HEK293T (cell line): Measurements from ENCODE around the gene VARS2.

Experiments used
- ARNT ChIP-seq: fragments of 450-650 bp; IDR thresholded peaks from 2 replicates; pipeline ENCODE4 v1.6.1; 2017; ENCODE audit warnings: mild to moderate bottlenecking
- CTBP1 ChIP-seq: fragments of 450-650 bp; IDR thresholded peaks from 2 replicates; pipeline ENCODE4 v1.6.1; 2016; ENCODE audit warnings: borderline replicate concordance
- ELF4 ChIP-seq: fragments of 450-650 bp; IDR thresholded peaks from 2 replicates; pipeline ENCODE4 v1.6.1; 2017; ENCODE audit warnings: antibody characterized with exemption
- FOXA1 ChIP-seq: fragments of 450-650 bp; IDR thresholded peaks from 2 replicates; pipeline ENCODE4 v1.6.1; 2016; ENCODE audit warnings: mild to moderate bottlenecking
- FOXK2 ChIP-seq: fragments of 450-650 bp; IDR thresholded peaks from 2 replicates; pipeline ENCODE4 v1.6.1; 2016; ENCODE audit warnings: mild to moderate bottlenecking
- FOXM1 ChIP-seq: fragments of 450-650 bp; IDR thresholded peaks from 2 replicates; pipeline ENCODE4 v1.6.1; 2017; ENCODE audit warnings: mild to moderate bottlenecking, borderline replicate concordance
- HDGF ChIP-seq: fragments of 450-650 bp; IDR thresholded peaks from 2 replicates; pipeline ENCODE4 v1.6.1; 2017; ENCODE audit warnings: antibody characterized with exemption, borderline replicate concordance
- PKNOX1 ChIP-seq: fragments of 450-650 bp; IDR thresholded peaks from 2 replicates; pipeline ENCODE4 v1.6.1; 2016
- SP1 ChIP-seq: fragments of 450-650 bp; IDR thresholded peaks from 2 replicates; pipeline ENCODE4 v1.6.1; 2017
- SUZ12 ChIP-seq: fragments of 450-650 bp; IDR thresholded peaks from 2 replicates; pipeline ENCODE4 v1.6.1; 2016; ENCODE audit warnings: mild to moderate bottlenecking
- TARDBP ChIP-seq: fragments of 450-650 bp; IDR thresholded peaks from 2 replicates; pipeline ENCODE4 v1.6.1; 2016
- ZNF384 ChIP-seq: fragments of 450-650 bp; IDR thresholded peaks from 2 replicates; pipeline ENCODE4 v1.6.1; 2016

GRCh38 chr6:30915591-30915946, 1.5 kb downstream of the VARS2 start:
- no peak for TF ChIP-seq FOXA1
- TF ChIP-seq HDGF: no peak
- TF ChIP-seq ELF4: no peak
- TF ChIP-seq ZNF384: no peak; the same call in 1 of the 2 replicates
- no peak for TF ChIP-seq FOXM1
- no peak for TF ChIP-seq TARDBP
- TF ChIP-seq SP1: no peak
- no peak for TF ChIP-seq CTBP1
- no peak for TF ChIP-seq FOXK2
- TF ChIP-seq PKNOX1: no peak
- no peak for TF ChIP-seq ARNT
- TF ChIP-seq SUZ12: no peak
